Measurements from ENCODE around the gene LIN9.
A peak's percentile ranks its signal among the peaks of the same experiment; 100 is the strongest.
"Not testable (repeated sequence)": the region's sequence is repeated elsewhere in the genome, so short reads cannot be mapped to it uniquely, and the experiment has no call there.

The LIN9 gene

GRCh38 chr1:226308723-226309397 lies at the start of gene LIN9:
LIN9 (minus strand) TSS chr1:226309164; CDS start chr1:226309139, 25 bp downstream.
- DNase-seq (ENCODE audit: low read depth), result peak; percentile 94

- no peak for DNase-seq (ENCODE audit: low read depth)
Observed at GRCh38 chr1:226357416-226357815, 48.5 kb upstream of the LIN9 start.

GRCh38 chr1:226355669-226356551 lies 46.9 kb upstream of the LIN9 start:
- DNase-seq (ENCODE audit: low read depth), result no peak

- DNase-seq (ENCODE audit: low read depth), result no peak
Observed at GRCh38 chr1:226355016-226355415, 46.1 kb upstream of the LIN9 start.

- DNase-seq (ENCODE audit: low read depth), result no peak
Observed at GRCh38 chr1:226353698-226354525, 44.9 kb upstream of the LIN9 start.

GRCh38 chr1:226351709-226352108 lies 42.7 kb upstream of the LIN9 start:
- peak; percentile 25 for DNase-seq (ENCODE audit: low read depth)

GRCh38 chr1:226350519-226350865 lies 41.5 kb upstream of the LIN9 start:
- DNase-seq (ENCODE audit: low read depth), result no peak

GRCh38 chr1:226349801-226350518 lies 41.0 kb upstream of the LIN9 start:
- no peak for DNase-seq (ENCODE audit: low read depth)

GRCh38 chr1:226349081-226349480 lies 40.1 kb upstream of the LIN9 start:
- no peak for DNase-seq (ENCODE audit: low read depth)

- DNase-seq (ENCODE audit: low read depth), result no peak
Observed at GRCh38 chr1:226344441-226345259, 35.7 kb upstream of the LIN9 start.

GRCh38 chr1:226342656-226343055 lies 33.7 kb upstream of the LIN9 start:
- no peak for DNase-seq (ENCODE audit: low read depth)

GRCh38 chr1:226340111-226340510 lies 31.1 kb upstream of the LIN9 start:
- not testable (repeated sequence) for DNase-seq (ENCODE audit: low read depth)

- DNase-seq (ENCODE audit: low read depth), result no peak
Observed at GRCh38 chr1:226337276-226337875, 28.4 kb upstream of the LIN9 start.

- no peak for DNase-seq (ENCODE audit: low read depth)
Observed at GRCh38 chr1:226335661-226336060, 26.7 kb upstream of the LIN9 start.

- DNase-seq (ENCODE audit: low read depth), result peak; percentile 23
Observed at GRCh38 chr1:226332947-226333346, 24.0 kb upstream of the LIN9 start.

- DNase-seq (ENCODE audit: low read depth), result no peak
Observed at GRCh38 chr1:226329237-226329636, 20.3 kb upstream of the LIN9 start.

GRCh38 chr1:226327761-226328162 lies 18.8 kb upstream of the LIN9 start:
- no peak for DNase-seq (ENCODE audit: low read depth)

GRCh38 chr1:226325178-226325577 lies 16.2 kb upstream of the LIN9 start:
- DNase-seq (ENCODE audit: low read depth), result peak; percentile 39

GRCh38 chr1:226324479-226324878 lies 15.5 kb upstream of the LIN9 start:
- no peak for DNase-seq (ENCODE audit: low read depth)

GRCh38 chr1:226322986-226323385 lies 14.0 kb upstream of the LIN9 start:
- no peak for DNase-seq (ENCODE audit: low read depth)

GRCh38 chr1:226320930-226321329 lies 12.0 kb upstream of the LIN9 start:
- no peak for DNase-seq (ENCODE audit: low read depth)

Measured in ELR (cell line).